ENCODE results near the gene DOCK2. TPM values are rescaled to one million over a fixed set of nuclear protein-coding genes. Genes with fewer than 3 reads are reported as not detected.

The DOCK2 gene
- total RNA-seq, 6 donors from 2014 or later = 46.7 to 150 (median 73.8) TPM

- Histone ChIP-seq H3K9me3 (no peaks in the 10 kb centered on the region), H3K27ac (peak overlapping the region in 3 of 4 donors; percentile 11 to 64 (median 30)), H3K4me1 (peaks cover 7 to 16% (median 14%) of the 10 kb centered on the region in 4 donors), H3K36me3 (no peaks in the 10 kb centered on the region), H3K27me3 (no peaks in the 10 kb centered on the region), H3K4me3 (no peak overlapping the region)
- ATAC-seq (ENCODE audit: low FRiP score in 2 of 2) (peak in 1 of 2 donors; percentile 34), DNase-seq (no peak)
- TF ChIP-seq CTCF (IDR thresholded peaks at IDR 0.05) (no peak), EP300 (IDR thresholded peaks at IDR 0.05) (no peak), POLR2A (IDR thresholded peaks at IDR 0.05) (no peak), POLR2AphosphoS5 (IDR thresholded peaks at IDR 0.05) (no peak)
- WGBS, 2 donors = 62 to 69% methylated on average over 4 of the region's 4 CpGs
Observed at GRCh38 chr5:169880012-169880663, 243.1 kb downstream of the DOCK2 start.

- Histone ChIP-seq H3K9me3 (no peaks in the 10 kb centered on the region), H3K4me3 (no peak overlapping the region), H3K27ac (peak overlapping the region in 3 of 4 donors; percentile 11 to 64 (median 30)), H3K4me1 (peaks cover 3 to 11% (median 9%) of the 10 kb centered on the region in 4 donors), H3K36me3 (no peaks in the 10 kb centered on the region), H3K27me3 (no peaks in the 10 kb centered on the region)
- no peak for TF ChIP-seq POLR2A (IDR thresholded peaks at IDR 0.05)
- no peak for TF ChIP-seq POLR2AphosphoS5 (IDR thresholded peaks at IDR 0.05)
- TF ChIP-seq EP300 (IDR thresholded peaks at IDR 0.05) = no peak
- TF ChIP-seq CTCF (IDR thresholded peaks at IDR 0.05) = no peak
- no peak for DNase-seq
- WGBS, 2 donors = 94 to 96% methylated on average over 2 of the region's 2 CpGs
- ATAC-seq (ENCODE audit: low FRiP score in 2 of 2) = no peak
Observed at GRCh38 chr5:169880785-169881184, 243.7 kb downstream of the DOCK2 start.

GRCh38 chr5:169881702-169882303, 244.7 kb downstream of the DOCK2 start:
- peaks cover 0 to 6% (median under 1%) of the 10 kb centered on the region in 4 donors for H3K4me1 ChIP-seq
- no peaks in the 10 kb centered on the region for H3K9me3 ChIP-seq
- no peak for ATAC-seq (ENCODE audit: low FRiP score in 2 of 2)
- no peaks in the 10 kb centered on the region for H3K36me3 ChIP-seq
- DNase-seq = no peak
- peak overlapping the region in 1 of 4 donors; percentile 1 for H3K27ac ChIP-seq
- H3K4me3 ChIP-seq = no peak overlapping the region
- TF ChIP-seq CTCF (IDR thresholded peaks at IDR 0.05) = no peak
- TF ChIP-seq POLR2A (IDR thresholded peaks at IDR 0.05) = no peak
- TF ChIP-seq POLR2AphosphoS5 (IDR thresholded peaks at IDR 0.05) = no peak
- no peak for TF ChIP-seq EP300 (IDR thresholded peaks at IDR 0.05)
- no peaks in the 10 kb centered on the region for H3K27me3 ChIP-seq
- 68 to 83% methylated on average over 5 of the region's 5 CpGs for WGBS, 2 donors

- Histone ChIP-seq H3K4me1 (no peaks in the 10 kb centered on the region), H3K36me3 (no peaks in the 10 kb centered on the region), H3K9me3 (no peaks in the 10 kb centered on the region), H3K27ac (no peak overlapping the region), H3K4me3 (no peak overlapping the region), H3K27me3 (no peaks in the 10 kb centered on the region)
- 90% methylated on average over 2 of the region's 2 CpGs for WGBS, 2 donors
- no peak for ATAC-seq (ENCODE audit: low FRiP score in 2 of 2)
- DNase-seq = no peak
- no peak for TF ChIP-seq EP300 (IDR thresholded peaks at IDR 0.05)
- no peak for TF ChIP-seq POLR2AphosphoS5 (IDR thresholded peaks at IDR 0.05)
Observed at GRCh38 chr5:169886033-169886432, 249.0 kb downstream of the DOCK2 start.

GRCh38 chr5:169886677-169887076, 249.6 kb downstream of the DOCK2 start:
- Histone ChIP-seq H3K4me3 (no peak overlapping the region), H3K27me3 (no peaks in the 10 kb centered on the region), H3K36me3 (no peaks in the 10 kb centered on the region), H3K4me1 (no peaks in the 10 kb centered on the region), H3K27ac (no peak overlapping the region), H3K9me3 (no peaks in the 10 kb centered on the region)
- TF ChIP-seq CTCF (IDR thresholded peaks at IDR 0.05) (no peak), EP300 (IDR thresholded peaks at IDR 0.05) (no peak), POLR2AphosphoS5 (IDR thresholded peaks at IDR 0.05) (no peak), POLR2A (IDR thresholded peaks at IDR 0.05) (no peak)
- DNase-seq (no peak), ATAC-seq (ENCODE audit: low FRiP score in 2 of 2) (no peak)
- WGBS, 2 donors = 85 to 93% methylated on average over 4 of the region's 4 CpGs

Data from upper lobe of left lung (tissue), 6 donors.